CD4-positive, CD25-positive, alpha-beta regulatory T cell (primary cell): ENCODE measurements around the gene THAP11. TPM values are rescaled to one million over a fixed set of nuclear protein-coding genes. Genes with fewer than 3 reads are reported as not detected.

Experiments
- ATAC-seq, 2 donors: fragments of 150-1000 bp; cut with Tn5 transposase; one replicate each; pipeline ENCODE4 v1.10.0; 2021; ENCODE audit warnings: low read depth in 2 of 2, moderate number of reproducible peaks in 2 of 2, moderate library complexity in 1 of 2
- DNase-seq, 3 donors: peaks; one replicate each; pipeline versions ENCODE4 v3.0.0 to v3.0.0-alpha.2; 2012 to 2022; ENCODE audit warnings: mixed read lengths in 1 of 3
- H3K27ac ChIP-seq: one replicate; pipeline ENCODE4 v1.7.0; 2013; ENCODE audit warnings: mild to moderate bottlenecking, low read length; ENCODE audit not compliant: insufficient read depth, poor library complexity, severe bottlenecking
- H3K27me3 ChIP-seq: one replicate; pipeline ENCODE4 v1.7.0; 2013; ENCODE audit warnings: low read length; ENCODE audit not compliant: control insufficient read depth, insufficient read depth
- H3K36me3 ChIP-seq: one replicate; pipeline ENCODE4 v1.7.0; 2013; ENCODE audit warnings: mild to moderate bottlenecking, low read length, moderate library complexity; ENCODE audit not compliant: control insufficient read depth, insufficient read depth
- H3K4me1 ChIP-seq: 2 replicates; pipeline ENCODE4 v1.7.0; 2013; ENCODE audit warnings: mild to moderate bottlenecking, low read length; ENCODE audit not compliant: insufficient read depth, control insufficient read depth, poor library complexity, severe bottlenecking
- H3K4me3 ChIP-seq: one replicate; pipeline ENCODE4 v1.7.0; 2013; ENCODE audit warnings: low read depth, mild to moderate bottlenecking, low read length, moderate library complexity
- H3K9me3 ChIP-seq, 2 experiments: 1 replicate in 1 of 2; 2 replicates in 1 of 2; pipeline ENCODE4 v1.7.0; 2013; ENCODE audit warnings: low read length in 2 of 2, mild to moderate bottlenecking in 1 of 2, moderate library complexity in 1 of 2; ENCODE audit not compliant: control insufficient read depth in 2 of 2
- H3K27ac Mint-ChIP-seq, 3 donors: one replicate each; pipeline ENCODE4 v1.8.0; 2020 to 2022; ENCODE audit warnings: mild to moderate bottlenecking in 3 of 3, mixed read lengths in 3 of 3, moderate library complexity in 2 of 3
- H3K27me3 Mint-ChIP-seq: one replicate; pipeline ENCODE4 v1.8.0; 2022; ENCODE audit warnings: mild to moderate bottlenecking, mixed read lengths
- H3K36me3 Mint-ChIP-seq: one replicate; pipeline ENCODE4 v1.8.0; 2020; ENCODE audit warnings: mixed read lengths
- H3K4me1 Mint-ChIP-seq, 4 donors: one replicate each; pipeline ENCODE4 v1.8.0; 2020 to 2022; ENCODE audit warnings: mixed read lengths in 4 of 4, mild to moderate bottlenecking in 1 of 4
- H3K4me3 Mint-ChIP-seq, 4 donors: one replicate each; pipeline ENCODE4 v1.8.0; 2020 to 2022; ENCODE audit warnings: mild to moderate bottlenecking in 4 of 4, mixed read lengths in 4 of 4, moderate library complexity in 3 of 4
- H3K9me3 Mint-ChIP-seq, 7 donors: one replicate each; pipeline ENCODE4 v1.8.0; 2020 to 2022; ENCODE audit warnings: mixed read lengths in 7 of 7, mild to moderate bottlenecking in 3 of 7, moderate library complexity in 2 of 7
- polyA plus RNA-seq, 4 donors: library from polyadenylated mRNA; unstranded; fragments of 300-500 nt; fragmentation: Illumina TruSeq; gene quantifications; one replicate each; pipeline ENCODE4 v1.2.3, GENCODE V29; 2021
- total RNA-seq: library from RNA; stranded (reverse); gene quantifications from one replicate; pipeline ENCODE4 v1.2.3, GENCODE V29; 2022

Gene THAP11
- total RNA-seq = 32.2 TPM
- polyA plus RNA-seq = 100 to 1,000 TPM; 132 to 166 (median 141) TPM

DNA sequence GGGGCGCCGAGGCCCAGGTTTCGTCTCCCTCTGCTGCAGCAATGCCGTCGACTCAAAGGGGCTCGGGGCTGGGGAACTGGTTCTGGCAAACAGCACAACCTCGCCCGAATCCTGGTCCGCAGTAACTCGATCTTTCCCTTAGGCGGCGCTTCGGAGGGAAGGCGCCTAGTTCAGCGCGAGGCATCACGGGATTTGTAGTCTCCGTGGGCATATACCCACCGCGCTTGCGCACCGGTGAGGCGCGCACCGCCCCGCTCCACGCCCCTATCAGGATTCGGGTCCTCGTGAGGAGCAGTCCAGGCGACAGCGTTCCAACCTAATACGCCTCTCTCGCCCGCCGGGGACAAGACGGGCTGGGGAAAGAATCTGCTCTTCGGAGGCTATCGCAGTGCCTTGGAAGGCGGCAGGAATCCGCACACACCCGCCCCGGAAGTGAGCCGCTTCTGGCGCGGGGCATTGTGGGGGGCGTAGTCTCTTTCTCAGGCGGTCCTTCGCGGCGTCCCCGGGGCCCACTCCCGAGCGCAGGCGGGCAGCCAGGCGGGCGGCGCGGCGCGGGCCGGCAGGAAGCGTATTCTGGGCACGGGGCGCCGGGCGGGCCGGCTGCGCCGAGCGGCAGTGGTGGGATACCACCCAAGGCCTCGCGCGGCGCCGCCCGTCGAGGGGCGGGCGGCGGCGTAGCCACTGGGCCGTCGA is at the start of gene THAP11:
Gene THAP11, plus strand, starts transcription at position 505 of the 693 bp plus-strand sequence. CDS start 235 bp downstream, outside the sequence.
- Histone ChIP-seq H3K4me3 (peak within 1 kb of the TSS; percentile 89), H3K36me3 (no peaks in the 10 kb centered on the region), H3K4me1 (peaks cover 41% of the 10 kb centered on the region), H3K27ac (peak within 1 kb of the TSS; percentile 97), H3K27me3 (no peaks in the 10 kb centered on the region), H3K9me3 (no peaks in the 10 kb centered on the region)
- H3K27ac Mint-ChIP-seq = peak within 1 kb of the TSS; percentile 95 to 98 (median 96)
- H3K9me3 Mint-ChIP-seq = no peaks in the 10 kb centered on the region
- DNase-seq (peak; percentile 89 to 97 (median 96)), ATAC-seq (peak; percentile 58 to 62)
- H3K4me1 Mint-ChIP-seq = peaks cover 18 to 42% (median 27%) of the 10 kb centered on the region in 4 donors
- peak within 1 kb of the TSS; percentile 88 to 99 (median 96) for H3K4me3 Mint-ChIP-seq
- H3K36me3 Mint-ChIP-seq = no peaks in the 10 kb centered on the region
- no peaks in the 10 kb centered on the region for H3K27me3 Mint-ChIP-seq

- no peaks in the 10 kb centered on the region for H3K27me3 ChIP-seq
- no peaks in the 10 kb centered on the region for H3K9me3 ChIP-seq
- H3K4me3 ChIP-seq = no peak overlapping the region
- no peak overlapping the region for H3K27ac ChIP-seq
- Mint-ChIP-seq H3K27me3 (no peaks in the 10 kb centered on the region), H3K4me3 (no peak overlapping the region), H3K9me3 (no peaks in the 10 kb centered on the region), H3K36me3 (peaks cover 35% of the 10 kb centered on the region), H3K27ac (peak overlapping the region in 1 of 3 donors; percentile 36), H3K4me1 (peaks cover 7 to 42% (median 31%) of the 10 kb centered on the region in 4 donors)
- DNase-seq (no peak), ATAC-seq (no peak)
- H3K36me3 ChIP-seq = peaks cover 12% of the 10 kb centered on the region
- H3K4me1 ChIP-seq = peaks cover 9% of the 10 kb centered on the region
These were observed 45.9 kb upstream of the THAP11 start for GRCh38 chr16:67796099-67796718.

GRCh38 chr16:67800338-67800926 is 41.7 kb upstream of the THAP11 start:
- Histone ChIP-seq H3K36me3 (peaks cover 19% of the 10 kb centered on the region), H3K4me1 (peaks cover 45% of the 10 kb centered on the region), H3K27ac (peak overlapping the region; percentile 28), H3K9me3 (no peaks in the 10 kb centered on the region), H3K27me3 (no peaks in the 10 kb centered on the region), H3K4me3 (no peak overlapping the region)
- H3K9me3 Mint-ChIP-seq = no peaks in the 10 kb centered on the region
- peak overlapping the region in 2 of 4 donors; percentile 32 to 89 for H3K4me3 Mint-ChIP-seq
- ATAC-seq = no peak
- H3K27ac Mint-ChIP-seq = peak overlapping the region in 2 of 3 donors; percentile 69 to 81
- peaks cover 13 to 75% (median 62%) of the 10 kb centered on the region in 4 donors for H3K4me1 Mint-ChIP-seq
- H3K27me3 Mint-ChIP-seq = no peaks in the 10 kb centered on the region
- peaks cover 42% of the 10 kb centered on the region for H3K36me3 Mint-ChIP-seq
- DNase-seq = no peak

DNA sequence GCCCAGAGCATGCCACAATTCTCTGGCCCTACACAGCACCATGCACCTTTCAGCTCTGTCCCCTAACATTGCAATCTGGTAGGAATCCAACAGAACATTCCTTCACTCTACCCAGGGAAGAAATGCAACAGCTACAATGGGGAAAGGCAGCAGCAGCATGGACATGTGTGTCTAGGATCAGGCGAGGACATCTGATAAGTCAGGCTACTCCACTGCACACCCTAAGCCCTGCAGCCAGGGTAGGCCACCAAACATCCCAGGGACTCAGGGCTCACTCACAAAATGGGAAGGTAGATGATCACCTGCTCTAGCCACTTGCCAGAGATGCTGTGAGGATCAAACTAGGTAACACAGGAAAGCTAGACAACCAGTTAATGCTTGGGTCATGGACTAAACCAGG is 40.9 kb upstream of the THAP11 start:
- Histone ChIP-seq H3K9me3 (no peaks in the 10 kb centered on the region), H3K4me1 (peaks cover 53% of the 10 kb centered on the region), H3K36me3 (peaks cover 16% of the 10 kb centered on the region), H3K4me3 (peak overlapping the region; percentile 51), H3K27me3 (no peaks in the 10 kb centered on the region), H3K27ac (peak overlapping the region; percentile 28)
- H3K27me3 Mint-ChIP-seq = no peaks in the 10 kb centered on the region
- H3K9me3 Mint-ChIP-seq = no peaks in the 10 kb centered on the region
- H3K36me3 Mint-ChIP-seq = peaks cover 42% of the 10 kb centered on the region
- peaks cover 13 to 79% (median 61%) of the 10 kb centered on the region in 4 donors for H3K4me1 Mint-ChIP-seq
- ATAC-seq (no peak), DNase-seq (no peak)
- H3K4me3 Mint-ChIP-seq = peak overlapping the region in 3 of 4 donors; percentile 56 to 89 (median 75)
- peak overlapping the region in 2 of 3 donors; percentile 71 to 81 for H3K27ac Mint-ChIP-seq

DNA sequence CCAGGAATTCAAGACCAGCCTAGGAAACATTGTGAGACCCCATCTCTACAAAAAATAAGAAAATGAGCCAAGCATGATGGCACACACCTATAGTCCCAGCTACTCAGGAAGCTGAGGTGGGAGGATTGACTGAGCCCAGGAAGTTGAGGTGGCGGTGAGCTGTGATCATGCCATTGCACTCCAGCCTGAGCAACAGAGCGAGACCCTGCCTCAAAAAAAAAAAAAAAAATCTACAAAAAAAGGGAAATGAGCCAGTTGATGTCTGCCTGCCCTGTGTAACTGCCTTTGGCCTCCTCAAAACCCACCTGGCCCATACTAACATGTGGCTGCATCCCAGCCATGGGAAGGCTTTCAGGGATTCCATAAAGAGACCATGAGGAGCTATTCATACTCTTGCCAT is 40.2 kb upstream of the THAP11 start:
- H3K27me3 Mint-ChIP-seq = no peaks in the 10 kb centered on the region
- H3K4me1 Mint-ChIP-seq = peaks cover 13 to 77% (median 55%) of the 10 kb centered on the region in 4 donors
- peak in 2 of 3 donors; percentile 35 to 71 for DNase-seq
- H3K4me3 ChIP-seq = peak overlapping the region; percentile 51
- H3K9me3 Mint-ChIP-seq = no peaks in the 10 kb centered on the region
- no peak overlapping the region for H3K27ac ChIP-seq
- peak overlapping the region; percentile 56 to 89 (median 77) for H3K4me3 Mint-ChIP-seq
- ATAC-seq = no peak
- H3K9me3 ChIP-seq = no peaks in the 10 kb centered on the region
- no peaks in the 10 kb centered on the region for H3K27me3 ChIP-seq
- H3K4me1 ChIP-seq = peaks cover 54% of the 10 kb centered on the region
- peaks cover 10% of the 10 kb centered on the region for H3K36me3 ChIP-seq
- H3K27ac Mint-ChIP-seq = peak overlapping the region in 2 of 3 donors; percentile 71 to 81
- H3K36me3 Mint-ChIP-seq = peaks cover 37% of the 10 kb centered on the region

DNA sequence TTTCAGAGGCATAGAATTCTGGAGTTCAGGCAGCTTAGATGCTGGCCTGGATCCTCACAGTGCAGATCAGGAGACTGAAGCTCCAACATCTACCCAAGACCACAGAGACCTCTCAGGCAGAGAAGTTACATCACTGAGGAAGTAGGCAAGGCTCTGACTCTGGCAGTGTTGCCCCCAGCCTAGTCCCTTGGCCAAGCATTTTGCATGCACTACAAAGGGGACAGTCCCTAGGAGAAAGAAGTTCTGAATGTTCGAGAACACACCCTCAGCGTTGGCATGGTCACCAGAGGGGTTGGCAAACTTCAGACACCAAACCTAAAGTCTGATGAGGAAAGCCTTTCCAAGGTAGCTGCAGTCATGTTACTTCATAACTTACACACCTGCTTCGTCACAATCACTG is 38.2 kb upstream of the THAP11 start:
- H3K9me3 ChIP-seq = no peaks in the 10 kb centered on the region
- ATAC-seq = no peak
- peak overlapping the region in 2 of 3 donors; percentile 23 to 62 for H3K27ac Mint-ChIP-seq
- H3K36me3 Mint-ChIP-seq = peaks cover 24% of the 10 kb centered on the region
- H3K27me3 ChIP-seq = no peaks in the 10 kb centered on the region
- peaks cover 13 to 69% (median 44%) of the 10 kb centered on the region in 4 donors for H3K4me1 Mint-ChIP-seq
- H3K27me3 Mint-ChIP-seq = no peaks in the 10 kb centered on the region
- H3K4me3 ChIP-seq = no peak overlapping the region
- H3K27ac ChIP-seq = peak overlapping the region; percentile 5
- no peaks in the 10 kb centered on the region for H3K9me3 Mint-ChIP-seq
- H3K4me1 ChIP-seq = peaks cover 59% of the 10 kb centered on the region
- DNase-seq = no peak
- peak overlapping the region in 2 of 4 donors; percentile 16 to 99 for H3K4me3 Mint-ChIP-seq
- peaks cover 10% of the 10 kb centered on the region for H3K36me3 ChIP-seq

GRCh38 chr16:67804853-67805542 is 37.1 kb upstream of the THAP11 start:
- DNase-seq (peak in 1 of 3 donors; percentile 23), ATAC-seq (no peak)
- Histone ChIP-seq H3K4me1 (peaks cover 59% of the 10 kb centered on the region), H3K36me3 (peaks cover 8% of the 10 kb centered on the region), H3K4me3 (peak overlapping the region; percentile 80), H3K27me3 (no peaks in the 10 kb centered on the region), H3K27ac (no peak overlapping the region), H3K9me3 (no peaks in the 10 kb centered on the region)
- no peaks in the 10 kb centered on the region for H3K9me3 Mint-ChIP-seq
- H3K4me3 Mint-ChIP-seq = peak overlapping the region; percentile 92 to 99 (median 94)
- peak overlapping the region in 2 of 3 donors; percentile 54 to 91 for H3K27ac Mint-ChIP-seq
- H3K4me1 Mint-ChIP-seq = peaks cover 13 to 64% (median 42%) of the 10 kb centered on the region in 4 donors
- peaks cover 19% of the 10 kb centered on the region for H3K36me3 Mint-ChIP-seq
- no peaks in the 10 kb centered on the region for H3K27me3 Mint-ChIP-seq
